Testis (tissue), 2 donors: ENCODE data around the gene HDAC3.

Experiments used
- CTCF ChIP-seq, 3 experiments: fragments of 450-650 bp in 2 of 3; fragments of 200-600 bp in 1 of 3; sonication (generic) in 1 of 3; IDR thresholded peaks; one replicate each; pipeline ENCODE4 v1.5.1; 2016 to 2019; ENCODE audit warnings: antibody characterized with exemption in 3 of 3, mild to moderate bottlenecking in 2 of 3, moderate library complexity in 1 of 3
- POLR2A ChIP-seq: fragments of 450-650 bp; IDR thresholded peaks from one replicate; pipeline ENCODE4 v1.6.1; 2017; ENCODE audit warnings: antibody characterized with exemption, mild to moderate bottlenecking, moderate library complexity

GRCh38 chr5:141609044-141609443, 27.6 kb downstream of the HDAC3 start:
- TF ChIP-seq CTCF (IDR thresholded peaks at IDR 0.05) (no peak), POLR2A (no peak)
